ENCODE results near the gene DEGS2.

DNA sequence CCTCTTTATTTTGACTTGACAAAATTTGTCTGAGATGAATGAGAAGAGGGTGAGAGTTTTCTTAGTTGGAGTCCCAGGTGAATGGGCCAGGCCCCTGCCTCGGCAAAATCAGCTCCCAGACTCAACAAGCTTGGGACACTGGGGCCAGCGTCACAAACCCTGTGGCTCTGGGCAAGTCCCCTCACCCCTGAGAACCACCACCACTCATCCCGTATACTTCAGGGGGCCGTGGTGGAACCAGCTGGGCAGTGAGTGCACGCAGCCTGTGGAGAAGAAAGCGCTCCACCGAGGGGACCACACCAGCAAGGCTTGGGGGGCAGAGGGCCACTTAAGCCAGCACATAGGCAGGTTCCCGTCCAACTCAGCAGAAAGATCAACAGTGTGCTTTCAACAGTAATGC, 40.2 kb downstream of the DEGS2 start:
- TF ChIP-seq POLR2A (IDR thresholded peaks at IDR 0.05), result no peak
- TF ChIP-seq, protein P1, sequence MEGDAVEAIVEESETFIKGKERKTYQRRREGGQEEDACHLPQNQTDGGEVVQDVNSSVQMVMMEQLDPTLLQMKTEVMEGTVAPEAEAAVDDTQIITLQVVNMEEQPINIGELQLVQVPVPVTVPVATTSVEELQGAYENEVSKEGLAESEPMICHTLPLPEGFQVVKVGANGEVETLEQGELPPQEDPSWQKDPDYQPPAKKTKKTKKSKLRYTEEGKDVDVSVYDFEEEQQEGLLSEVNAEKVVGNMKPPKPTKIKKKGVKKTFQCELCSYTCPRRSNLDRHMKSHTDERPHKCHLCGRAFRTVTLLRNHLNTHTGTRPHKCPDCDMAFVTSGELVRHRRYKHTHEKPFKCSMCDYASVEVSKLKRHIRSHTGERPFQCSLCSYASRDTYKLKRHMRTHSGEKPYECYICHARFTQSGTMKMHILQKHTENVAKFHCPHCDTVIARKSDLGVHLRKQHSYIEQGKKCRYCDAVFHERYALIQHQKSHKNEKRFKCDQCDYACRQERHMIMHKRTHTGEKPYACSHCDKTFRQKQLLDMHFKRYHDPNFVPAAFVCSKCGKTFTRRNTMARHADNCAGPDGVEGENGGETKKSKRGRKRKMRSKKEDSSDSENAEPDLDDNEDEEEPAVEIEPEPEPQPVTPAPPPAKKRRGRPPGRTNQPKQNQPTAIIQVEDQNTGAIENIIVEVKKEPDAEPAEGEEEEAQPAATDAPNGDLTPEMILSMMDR (IDR thresholded peaks at IDR 0.05), result no peak
